ENCODE results near the gene PARP15.

The PARP15 gene

GRCh38 chr3:122580470-122580869 is 3.0 kb downstream of the PARP15 start:
- TF ChIP-seq CTCF (IDR thresholded peaks at IDR 0.05; ENCODE audit: poor library complexity, severe bottlenecking) = no peak
- Histone ChIP-seq H3K9me3 (ENCODE audit: severe bottlenecking) (peaks cover 12% of the 10 kb centered on the region), H3K4me3 (ENCODE audit: severe bottlenecking) (no peak overlapping the region), H3K4me1 (ENCODE audit: insufficient read depth, poor library complexity, severe bottlenecking) (no peaks in the 10 kb centered on the region), H3K36me3 (ENCODE audit: low read depth) (no peaks in the 10 kb centered on the region), H3K27me3 (ENCODE audit: insufficient read depth, poor library complexity, severe bottlenecking) (no peaks in the 10 kb centered on the region), H3K27ac (ENCODE audit: poor library complexity, severe bottlenecking) (no peak overlapping the region)
- DNase-seq (ENCODE audit: low spot score) = no peak
- ATAC-seq (ENCODE audit: low read depth) = no peak

GRCh38 chr3:122581622-122582021 is 4.2 kb downstream of the PARP15 start:
- H3K9me3 ChIP-seq (ENCODE audit: severe bottlenecking) = peaks cover 12% of the 10 kb centered on the region
- no peak overlapping the region for H3K4me3 ChIP-seq (ENCODE audit: severe bottlenecking)
- H3K27ac ChIP-seq (ENCODE audit: poor library complexity, severe bottlenecking) = no peak overlapping the region
- no peaks in the 10 kb centered on the region for H3K27me3 ChIP-seq (ENCODE audit: insufficient read depth, poor library complexity, severe bottlenecking)
- no peaks in the 10 kb centered on the region for H3K36me3 ChIP-seq (ENCODE audit: low read depth)
- no peak for TF ChIP-seq CTCF (IDR thresholded peaks at IDR 0.05; ENCODE audit: poor library complexity, severe bottlenecking)
- DNase-seq (ENCODE audit: low spot score) (no peak), ATAC-seq (ENCODE audit: low read depth) (no peak)
- no peaks in the 10 kb centered on the region for H3K4me1 ChIP-seq (ENCODE audit: insufficient read depth, poor library complexity, severe bottlenecking)

GRCh38 chr3:122582390-122582789 is 4.9 kb downstream of the PARP15 start:
- ATAC-seq (ENCODE audit: low read depth) = no peak
- H3K4me3 ChIP-seq (ENCODE audit: severe bottlenecking) = no peak overlapping the region
- H3K36me3 ChIP-seq (ENCODE audit: low read depth) = no peaks in the 10 kb centered on the region
- no peak overlapping the region for H3K27ac ChIP-seq (ENCODE audit: poor library complexity, severe bottlenecking)
- DNase-seq (ENCODE audit: low spot score) = no peak
- H3K27me3 ChIP-seq (ENCODE audit: insufficient read depth, poor library complexity, severe bottlenecking) = no peaks in the 10 kb centered on the region
- H3K9me3 ChIP-seq (ENCODE audit: severe bottlenecking) = peaks cover 12% of the 10 kb centered on the region
- TF ChIP-seq CTCF (IDR thresholded peaks at IDR 0.05; ENCODE audit: poor library complexity, severe bottlenecking) = no peak
- no peaks in the 10 kb centered on the region for H3K4me1 ChIP-seq (ENCODE audit: insufficient read depth, poor library complexity, severe bottlenecking)

- Histone ChIP-seq H3K9me3 (ENCODE audit: severe bottlenecking) (peaks cover 12% of the 10 kb centered on the region), H3K27me3 (ENCODE audit: insufficient read depth, poor library complexity, severe bottlenecking) (no peaks in the 10 kb centered on the region), H3K36me3 (ENCODE audit: low read depth) (no peaks in the 10 kb centered on the region), H3K4me3 (ENCODE audit: severe bottlenecking) (no peak overlapping the region), H3K4me1 (ENCODE audit: insufficient read depth, poor library complexity, severe bottlenecking) (no peaks in the 10 kb centered on the region), H3K27ac (ENCODE audit: poor library complexity, severe bottlenecking) (no peak overlapping the region)
- ATAC-seq (ENCODE audit: low read depth) (no peak), DNase-seq (ENCODE audit: low spot score) (no peak)
- TF ChIP-seq CTCF (IDR thresholded peaks at IDR 0.05; ENCODE audit: poor library complexity, severe bottlenecking) = no peak
Measured at GRCh38 chr3:122586098-122586497, 8.6 kb downstream of the PARP15 start.

GRCh38 chr3:122586773-122587485 is 9.5 kb downstream of the PARP15 start:
- Histone ChIP-seq H3K36me3 (ENCODE audit: low read depth) (no peaks in the 10 kb centered on the region), H3K4me3 (ENCODE audit: severe bottlenecking) (no peak overlapping the region), H3K4me1 (ENCODE audit: insufficient read depth, poor library complexity, severe bottlenecking) (no peaks in the 10 kb centered on the region), H3K27me3 (ENCODE audit: insufficient read depth, poor library complexity, severe bottlenecking) (no peaks in the 10 kb centered on the region), H3K27ac (ENCODE audit: poor library complexity, severe bottlenecking) (no peak overlapping the region), H3K9me3 (ENCODE audit: severe bottlenecking) (peaks cover 8% of the 10 kb centered on the region)
- DNase-seq (ENCODE audit: low spot score) (no peak), ATAC-seq (ENCODE audit: low read depth) (no peak)
- no peak for TF ChIP-seq CTCF (IDR thresholded peaks at IDR 0.05; ENCODE audit: poor library complexity, severe bottlenecking)

Data from RWPE2 (cell line).